ENCODE results near the gene EEFSEC. TPM values are rescaled to one million over a fixed set of nuclear protein-coding genes. Genes with fewer than 3 reads are reported as not detected.

EEFSEC gene
- total and polyA plus RNA-seq, 2 experiments from 2014 or later, result 26.7 to 47.9 TPM

DNA sequence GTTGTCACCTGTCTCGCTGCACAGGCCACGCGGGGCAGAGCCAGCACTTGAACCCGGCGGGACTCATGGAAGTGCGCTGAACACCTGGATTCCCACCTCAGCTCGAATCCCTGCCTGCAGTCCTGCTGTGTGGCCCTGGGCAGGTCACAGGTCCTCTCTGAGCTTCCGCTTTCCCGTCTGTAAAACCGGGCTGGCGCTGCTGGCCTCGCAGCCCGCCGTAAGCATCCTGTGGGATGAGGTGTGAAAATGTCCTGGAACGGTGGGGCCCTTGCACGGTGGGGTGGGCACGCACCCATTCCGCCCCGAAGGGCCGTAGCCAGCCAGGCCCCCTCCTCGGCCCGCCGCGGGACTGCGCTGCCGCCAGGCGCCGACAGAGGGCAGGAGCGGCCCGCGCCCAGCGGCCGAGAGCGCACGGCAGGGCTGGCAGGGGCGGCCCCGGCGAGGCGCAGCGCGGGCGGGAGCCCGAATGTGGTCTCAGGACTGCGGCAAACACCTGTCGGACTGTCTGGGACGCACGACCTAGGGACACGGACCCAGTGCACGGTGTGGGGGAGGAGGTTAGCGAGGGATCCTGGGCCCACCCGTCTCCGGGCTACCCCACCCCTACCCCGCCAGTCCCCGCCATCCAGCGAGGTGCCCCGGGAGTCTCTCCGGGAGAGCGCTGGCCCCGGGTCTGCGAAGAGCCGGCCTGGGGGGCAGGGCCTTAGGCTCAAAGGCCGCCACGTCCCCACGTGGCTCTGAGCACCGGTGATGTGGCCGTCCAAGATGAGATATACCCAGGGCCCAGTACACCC lies 273.0 kb downstream of the EEFSEC start:
- Histone ChIP-seq H3K27ac (no peak overlapping the region), H3K36me3 (no peaks in the 10 kb centered on the region), H3K27me3 (peaks cover 43% of the 10 kb centered on the region), H3K4me3 (peak overlapping the region; percentile 16), H3K9me3 (ENCODE audit: low read depth) (no peaks in the 10 kb centered on the region), H3K4me1 (ENCODE audit: low read depth) (peaks cover 5% of the 10 kb centered on the region)
- peak; percentile 37 to 76 for DNase-seq (ENCODE audit: low read depth in 1 of 2, low spot score in 1 of 2)
- TF ChIP-seq, protein P1, sequence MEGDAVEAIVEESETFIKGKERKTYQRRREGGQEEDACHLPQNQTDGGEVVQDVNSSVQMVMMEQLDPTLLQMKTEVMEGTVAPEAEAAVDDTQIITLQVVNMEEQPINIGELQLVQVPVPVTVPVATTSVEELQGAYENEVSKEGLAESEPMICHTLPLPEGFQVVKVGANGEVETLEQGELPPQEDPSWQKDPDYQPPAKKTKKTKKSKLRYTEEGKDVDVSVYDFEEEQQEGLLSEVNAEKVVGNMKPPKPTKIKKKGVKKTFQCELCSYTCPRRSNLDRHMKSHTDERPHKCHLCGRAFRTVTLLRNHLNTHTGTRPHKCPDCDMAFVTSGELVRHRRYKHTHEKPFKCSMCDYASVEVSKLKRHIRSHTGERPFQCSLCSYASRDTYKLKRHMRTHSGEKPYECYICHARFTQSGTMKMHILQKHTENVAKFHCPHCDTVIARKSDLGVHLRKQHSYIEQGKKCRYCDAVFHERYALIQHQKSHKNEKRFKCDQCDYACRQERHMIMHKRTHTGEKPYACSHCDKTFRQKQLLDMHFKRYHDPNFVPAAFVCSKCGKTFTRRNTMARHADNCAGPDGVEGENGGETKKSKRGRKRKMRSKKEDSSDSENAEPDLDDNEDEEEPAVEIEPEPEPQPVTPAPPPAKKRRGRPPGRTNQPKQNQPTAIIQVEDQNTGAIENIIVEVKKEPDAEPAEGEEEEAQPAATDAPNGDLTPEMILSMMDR (IDR thresholded peaks at IDR 0.05; ENCODE audit: low read depth, low read length), result peak; percentile 65

DNA sequence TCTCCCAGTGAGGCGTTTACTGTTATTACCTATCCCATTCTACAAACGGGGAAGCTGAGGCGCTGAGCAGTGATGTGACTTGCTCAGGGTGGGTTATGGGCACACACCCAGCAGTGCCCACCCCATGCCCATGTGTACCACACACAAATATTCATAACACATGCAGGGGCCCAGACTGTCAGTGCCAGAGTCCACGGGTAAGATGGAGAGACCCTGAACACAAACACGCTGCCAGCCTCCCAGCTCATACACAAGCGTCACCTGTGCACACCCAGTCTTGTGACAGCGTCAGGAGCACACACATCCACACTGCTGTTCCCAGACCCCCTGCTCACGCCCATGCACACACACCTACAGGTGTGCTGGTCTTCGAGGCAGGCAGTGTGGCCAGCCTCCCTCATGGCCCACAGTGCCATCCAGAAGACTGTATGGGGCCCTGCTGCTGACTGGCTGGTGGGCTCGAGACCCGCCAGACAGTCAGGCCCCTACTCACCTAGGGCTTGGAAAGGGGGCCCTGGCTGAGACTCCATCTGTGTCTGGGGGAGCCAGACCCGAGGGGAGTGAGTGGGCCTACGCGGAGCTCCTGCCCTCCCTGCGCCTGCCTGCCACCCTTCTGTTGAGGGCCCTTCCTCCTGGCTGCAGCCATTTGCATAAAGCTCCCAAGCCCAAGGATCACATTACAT lies 274.0 kb downstream of the EEFSEC start:
- DNase-seq (ENCODE audit: low read depth in 1 of 2, low spot score in 1 of 2), result no peak
- H3K4me1 ChIP-seq (ENCODE audit: low read depth), result peaks cover 3% of the 10 kb centered on the region
- H3K9me3 ChIP-seq (ENCODE audit: low read depth), result no peaks in the 10 kb centered on the region
- H3K27me3 ChIP-seq, result peaks cover 53% of the 10 kb centered on the region
- H3K4me3 ChIP-seq, result no peak overlapping the region
- no peak overlapping the region for H3K27ac ChIP-seq
- TF ChIP-seq, protein P1 (IDR thresholded peaks at IDR 0.05; ENCODE audit: low read depth, low read length), result no peak
- H3K36me3 ChIP-seq, result no peaks in the 10 kb centered on the region

DNA sequence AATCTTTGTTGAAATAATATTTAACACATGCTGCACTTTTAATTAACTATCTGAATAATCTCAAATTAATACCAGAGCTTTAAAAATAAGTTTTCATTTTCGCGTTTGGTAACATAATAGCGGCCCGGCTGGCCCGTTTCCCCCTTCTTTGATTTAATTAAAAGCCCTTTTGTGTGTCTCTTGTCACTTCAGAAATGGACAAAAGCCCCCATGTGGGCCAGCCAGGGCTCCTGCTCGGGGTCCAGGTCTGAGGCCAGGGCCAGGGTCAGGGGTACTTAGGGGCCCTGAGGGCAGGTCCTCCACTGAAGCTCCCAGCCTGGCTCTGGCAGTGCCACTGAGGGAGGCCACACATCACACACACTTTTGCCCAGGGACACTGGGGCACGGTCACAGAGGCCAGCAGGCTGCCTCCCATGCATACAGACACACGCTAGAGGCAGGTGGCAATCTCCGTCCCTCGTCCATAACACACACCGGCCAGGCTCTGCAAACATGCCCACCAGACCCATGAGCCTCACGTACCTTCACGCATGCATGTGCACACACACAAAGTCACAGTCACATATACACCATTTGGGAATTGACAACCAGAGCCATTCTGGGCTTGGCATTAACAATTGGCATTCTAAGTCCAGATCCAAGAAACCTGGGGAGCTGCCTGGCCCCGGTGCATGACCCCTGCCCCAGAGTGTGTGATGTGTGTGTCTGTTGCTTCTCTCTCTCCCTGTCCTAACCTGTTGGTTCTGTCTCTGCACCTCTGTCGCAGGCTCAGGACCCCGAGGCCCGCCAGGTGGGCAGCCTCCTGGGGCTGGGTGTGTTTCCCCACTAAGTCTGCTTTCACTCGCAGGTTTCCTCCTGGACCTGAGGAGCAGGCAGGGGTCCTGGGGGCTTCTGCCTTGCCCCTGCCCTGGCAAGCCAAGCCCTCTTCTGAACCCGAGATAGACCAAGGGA lies 274.9 kb downstream of the EEFSEC start:
- DNase-seq (ENCODE audit: low read depth in 1 of 2, low spot score in 1 of 2), result no peak
- no peak overlapping the region for H3K27ac ChIP-seq
- H3K36me3 ChIP-seq, result no peaks in the 10 kb centered on the region
- peaks cover 61% of the 10 kb centered on the region for H3K27me3 ChIP-seq
- H3K4me3 ChIP-seq, result no peak overlapping the region
- no peaks in the 10 kb centered on the region for H3K9me3 ChIP-seq (ENCODE audit: low read depth)
- peaks cover 3% of the 10 kb centered on the region for H3K4me1 ChIP-seq (ENCODE audit: low read depth)
- TF ChIP-seq, protein P1 (IDR thresholded peaks at IDR 0.05; ENCODE audit: low read depth, low read length), result no peak

DNA sequence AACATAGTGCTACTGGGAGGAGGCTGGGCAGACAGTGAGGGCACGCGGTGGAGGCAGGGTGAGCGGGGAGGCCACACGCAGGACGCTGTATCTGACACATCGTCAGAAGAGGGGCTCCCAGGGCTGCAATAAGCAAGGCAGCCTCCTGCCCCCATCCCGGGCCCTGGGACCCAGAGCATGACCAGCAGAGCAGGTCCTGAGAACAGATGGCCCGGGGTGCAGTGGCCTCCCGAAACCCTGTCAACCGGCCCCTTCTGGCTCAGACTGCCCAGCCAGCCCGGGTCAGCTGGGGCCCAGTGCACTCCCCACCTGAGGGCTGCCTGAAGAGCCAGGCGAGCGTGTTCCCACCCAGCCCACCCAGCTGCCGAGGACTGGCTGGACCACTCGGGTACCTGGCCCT lies 276.0 kb downstream of the EEFSEC start:
- Histone ChIP-seq H3K27ac (no peak overlapping the region), H3K27me3 (peaks cover 71% of the 10 kb centered on the region), H3K9me3 (ENCODE audit: low read depth) (no peaks in the 10 kb centered on the region), H3K36me3 (no peaks in the 10 kb centered on the region), H3K4me3 (no peak overlapping the region), H3K4me1 (ENCODE audit: low read depth) (peaks cover 3% of the 10 kb centered on the region)
- DNase-seq (ENCODE audit: low read depth in 1 of 2, low spot score in 1 of 2), result no peak
- TF ChIP-seq, protein P1 (IDR thresholded peaks at IDR 0.05; ENCODE audit: low read depth, low read length), result no peak

DNA sequence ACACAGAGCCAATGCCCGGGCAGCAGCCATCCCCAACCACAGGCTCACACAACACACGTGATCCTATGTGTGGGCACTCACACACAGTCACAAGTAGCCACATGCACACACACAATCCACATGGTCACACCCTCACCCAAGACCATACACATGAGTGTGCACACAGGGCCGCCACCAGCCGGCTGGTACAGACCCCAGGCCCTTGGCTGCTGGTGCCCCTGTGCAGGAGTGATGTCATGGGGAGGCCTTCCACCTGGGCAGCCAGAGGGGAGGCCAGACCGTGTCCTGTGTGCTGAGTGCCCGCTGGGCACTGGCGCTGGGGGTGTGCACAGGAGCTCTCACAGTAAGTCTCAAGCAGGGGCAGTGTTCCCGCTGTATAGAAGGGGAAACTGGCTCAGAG lies 276.5 kb downstream of the EEFSEC start:
- TF ChIP-seq, protein P1 (IDR thresholded peaks at IDR 0.05; ENCODE audit: low read depth, low read length), result no peak
- no peak for DNase-seq (ENCODE audit: low read depth in 1 of 2, low spot score in 1 of 2)
- no peaks in the 10 kb centered on the region for H3K36me3 ChIP-seq
- no peak overlapping the region for H3K4me3 ChIP-seq
- no peaks in the 10 kb centered on the region for H3K9me3 ChIP-seq (ENCODE audit: low read depth)
- peaks cover 74% of the 10 kb centered on the region for H3K27me3 ChIP-seq
- H3K4me1 ChIP-seq (ENCODE audit: low read depth), result peaks cover 3% of the 10 kb centered on the region
- H3K27ac ChIP-seq, result no peak overlapping the region

All from cardiac muscle cell (in vitro differentiated cells and primary cell).